K562 (cell line): ENCODE results near the gene SPANXC. TPM values are rescaled to one million over a fixed set of nuclear protein-coding genes. Genes with fewer than 3 reads are reported as not detected.

Experiments used
- ATAC-seq: fragments of 200-7000 bp; cut with Tn5 transposase; 3 replicates; pipeline ENCODE4 v1.9.1; 2020; ENCODE audit warnings: moderate library complexity
- BruUV-seq: library from RNA; stranded (reverse); fragments of 400-500 nt; replicated peaks from 2 replicates; lab custom pipeline; 2021; lab: Mats Ljungman, UMichigan
- CTCF ChIA-PET: fragments of 300-600 bp; formaldehyde crosslinking; extraction: SDS; loops from one replicate; lab custom pipeline; 2021; ENCODE audit warnings: low intra/inter-chr PET ratio; lab: Yijun Ruan, JAX
- POLR2A ChIA-PET: fragments of 300-600, 350-650 bp; sonication (Branson Sonifier 250); formaldehyde crosslinking; extraction: SDS; loops from one replicate; lab custom pipeline; 2021; ENCODE audit warnings: antibody characterized with exemption, inconsistent platforms; lab: Yijun Ruan, JAX
- DNase-seq, 4 experiments: peaks; one replicate each; pipeline versions ENCODE4 v3.0.0 to v3.0.0-alpha.2; 2011 to 2018; ENCODE audit warnings: low spot score in 3 of 4, mixed read lengths in 3 of 4; ENCODE audit errors: extremely low read depth in 1 of 4
- FAIRE-seq: peaks from 2 replicates; lab custom pipeline; 2011; peaks lifted over from hg19 to GRCh38; lab: Jason Lieb, UNC
- H2AFZ ChIP-seq: 2 replicates; pipeline ENCODE4 v1.6.0; 2011; ENCODE audit warnings: low read depth, low read length, control low read depth, inconsistent platforms
- H3K27ac ChIP-seq: fragments of 200-600 bp; 3 replicates; pipeline ENCODE4 v1.8.0; 2011; ENCODE audit warnings: low read depth, mild to moderate bottlenecking, control low read depth, inconsistent platforms, low read length, moderate library complexity, mixed read lengths; ENCODE audit errors: extremely low read depth
- H3K27me3 ChIP-seq, 2 experiments: fragments of 300-600 bp in 1 of 2; 2 replicates in 1 of 2; 3 replicates in 1 of 2; pipeline versions ENCODE4 v1.6.0 to v1.8.0; 2011; ENCODE audit warnings: inconsistent platforms in 2 of 2, low read length in 2 of 2, mild to moderate bottlenecking in 1 of 2, mixed read lengths in 1 of 2, moderate library complexity in 1 of 2; ENCODE audit not compliant: control insufficient read depth in 2 of 2, insufficient read depth in 2 of 2
- H3K36me3 ChIP-seq: fragments of 300-600 bp; 3 replicates; pipeline ENCODE4 v1.8.0; 2011; ENCODE audit warnings: mild to moderate bottlenecking, low read length, inconsistent platforms; ENCODE audit not compliant: control insufficient read depth, insufficient read depth
- H3K4me1 ChIP-seq, 2 experiments: fragments of 200-600 bp in 1 of 2; replicated peaks in 1 of 2; 2 replicates in 1 of 2; 3 replicates in 1 of 2; pipeline versions ENCODE4 v1.5.1 to v1.8.0; 2011; ENCODE audit warnings: inconsistent platforms in 2 of 2, low read length in 2 of 2, mild to moderate bottlenecking in 1 of 2, mixed read lengths in 1 of 2, moderate library complexity in 1 of 2; ENCODE audit not compliant: control insufficient read depth in 2 of 2, insufficient read depth in 2 of 2
- H3K4me2 ChIP-seq: 2 replicates; pipeline ENCODE4 v1.6.1; 2011; ENCODE audit warnings: low read length, control low read depth, inconsistent platforms, mixed read lengths; ENCODE audit not compliant: insufficient read depth
- H3K4me3 ChIP-seq: fragments of 200-600 bp; sonication (generic), shearing (Covaris generic); 2 replicates; pipeline ENCODE4 v1.5.1; 2016; ENCODE audit warnings: control low read depth, inconsistent platforms
- H3K79me2 ChIP-seq: fragments of 200-600 bp; 3 replicates; pipeline ENCODE4 v1.8.0; 2011; ENCODE audit warnings: low read length, inconsistent platforms; ENCODE audit not compliant: control insufficient read depth, insufficient read depth
- H3K9ac ChIP-seq, 2 experiments: 2 replicates each; pipeline versions ENCODE4 v1.6.0 to v1.6.1; 2011; ENCODE audit warnings: low read depth in 2 of 2, low read length in 2 of 2, control low read depth in 1 of 2, inconsistent platforms in 1 of 2, mild to moderate bottlenecking in 1 of 2, mixed read lengths in 1 of 2; ENCODE audit not compliant: insufficient read depth in 1 of 2
- H3K9me1 ChIP-seq: one replicate; pipeline ENCODE4 v1.6.0; 2011; ENCODE audit warnings: inconsistent platforms, mild to moderate bottlenecking, low read length, moderate library complexity; ENCODE audit not compliant: control insufficient read depth, insufficient read depth
- H3K9me3 ChIP-seq: replicated peaks from 2 replicates; pipeline ENCODE4 v1.5.1; 2011; ENCODE audit warnings: low read depth, low read length, inconsistent platforms; ENCODE audit not compliant: control insufficient read depth, insufficient read depth
- H4K20me1 ChIP-seq: replicated peaks from 2 replicates; pipeline ENCODE4 v1.6.1; 2011; ENCODE audit warnings: low read length, inconsistent platforms, mixed read lengths; ENCODE audit not compliant: control insufficient read depth, insufficient read depth
- CHD1 ChIP-seq: fragments of 200-600 bp; sonication (generic); IDR thresholded peaks from one replicate; pipeline ENCODE4 v1.6.1; 2012; ENCODE audit warnings: mild to moderate bottlenecking, moderate library complexity, low read length, inconsistent platforms
- ELF4 ChIP-seq: fragments of 450-650 bp; formaldehyde crosslinking; IDR thresholded peaks from 2 replicates; pipeline ENCODE4 v1.4.0; 2022; ENCODE audit warnings: missing genetic modification characterization
- HMGN3 ChIP-seq: IDR thresholded peaks from 2 replicates; pipeline ENCODE4 v1.6.1; 2011; ENCODE audit warnings: borderline replicate concordance, low read depth, mild to moderate bottlenecking, mixed read lengths, low read length; ENCODE audit not compliant: insufficient read length; ENCODE audit errors: extremely low read depth
- MCM7 ChIP-seq, 2 experiments: fragments of 450-650 bp; IDR thresholded peaks; 2 replicates each; pipeline ENCODE4 v1.6.1; 2016 to 2018
- NEUROD1 ChIP-seq: fragments of 150-350 bp; IDR thresholded peaks from 2 replicates; pipeline ENCODE4 v1.6.1; 2014; ENCODE audit warnings: borderline replicate concordance, low read length, low read depth; ENCODE audit not compliant: partially characterized antibody
- NFRKB ChIP-seq: fragments of 450-650 bp; IDR thresholded peaks from 2 replicates; pipeline ENCODE4 v1.6.1; 2016; ENCODE audit warnings: low read depth
- POLR2AphosphoS2 ChIP-seq: IDR thresholded peaks from 2 replicates; pipeline ENCODE4 v1.6.1; 2012; ENCODE audit warnings: low read length, improper control_type of control experiment
- TFAM ChIP-seq: fragments of 250-450 bp; sonication (Bioruptor Pico); conservative IDR thresholded peaks from 2 replicates; pipeline ENCODE4 v1.5.0; 2021; ENCODE audit warnings: mild to moderate bottlenecking, moderate library complexity
- ZNF175 ChIP-seq: fragments of 200-800 bp; sonication (Bioruptor generic); IDR thresholded peaks from 2 replicates; pipeline ENCODE4 v1.6.1; 2016; ENCODE audit warnings: low read depth, mild to moderate bottlenecking, missing genetic modification characterization, missing compliant biosample characterization
- WGBS: fragments of 100-300 bp; shearing (Covaris generic); methylation state at CpG from one replicate; pipeline ENCODE4 v1.1.6; 2016; ENCODE audit warnings: low coverage, mixed read lengths; ENCODE audit not compliant: insufficient coverage; ENCODE audit errors: missing lambda C conversion rate; 5-methylcytosine and 5-hydroxymethylcytosine counted together
- in situ Hi-C: fragments of 300-500 bp; cut with MboI; formaldehyde crosslinking; loops from 4 replicates; pipeline ENCODE4 v1.15.0; 2018; ENCODE audit warnings: inconsistent platforms, mixed read lengths
- intact Hi-C: fragments of 100-400 bp; cut with micrococcal nuclease; formaldehyde crosslinking; loops from 2 replicates; pipeline ENCODE4 v1.14.2; 2022
- polyA plus RNA-seq, 8 experiments: library from polyadenylated mRNA; depleted of rRNA in 4 of 8; stranded (reverse) in 5 of 8; unstranded in 3 of 8; fragments of >200 nt; fragmentation: Nextera tagmentation in 2 of 8; fragmentation: Illumina TruSeq in 1 of 8; extraction: Ambion mirVana in 2 of 8; extraction: Trizol in 1 of 8; gene quantifications; 2 replicates each; pipeline versions ENCODE4 v1.2.1 to v1.2.3, GENCODE V29; 2011 to 2014; ENCODE audit warnings: inconsistent platforms in 1 of 8, missing spikeins in 1 of 8
- total RNA-seq, 7 experiments: library from RNA; depleted of rRNA in 6 of 7; stranded (reverse); fragments of >200 nt in 6 of 7; fragmentation: Illumina TruSeq in 2 of 7; extraction: Trizol in 2 of 7; gene quantifications; 2 replicates each; pipeline versions ENCODE4 v1.2.1 to v1.2.3, GENCODE V29; 2011 to 2021; ENCODE audit warnings: low replicate concordance in 1 of 7

Gene SPANXC
- total and polyA plus RNA-seq, 9 of the 15 experiments (the other 6 are each of a cell fraction or from before 2014, with no cell fraction given) = not detected

- H3K27me3 ChIP-seq = no peaks in the 10 kb centered on the region
- POLR2A ChIA-PET = no interaction called here
- intact Hi-C loops = no loop called here
Measured at GRCh38 chrX:141220342-141221008, 21.8 kb downstream of the SPANXC start.

DNA sequence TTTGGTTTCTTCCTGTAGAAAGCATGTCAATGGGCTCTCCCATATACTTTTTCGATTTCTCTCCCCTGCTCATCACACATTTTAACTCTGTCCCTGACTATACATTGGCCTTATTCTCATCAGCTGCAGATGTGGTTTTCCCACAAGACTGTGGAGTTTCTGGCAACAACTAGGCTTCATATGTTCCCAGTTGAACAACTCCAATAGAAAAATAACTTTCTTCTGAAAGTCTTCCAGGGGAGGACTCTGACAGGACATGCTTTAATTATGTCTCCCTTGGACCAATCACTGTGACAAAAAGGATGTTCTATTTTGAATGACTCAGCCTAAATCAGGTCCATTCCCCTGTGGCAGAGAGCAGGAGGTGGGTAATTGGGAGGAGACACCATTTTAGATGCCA lies 28.1 kb downstream of the SPANXC start:
- DNase-seq (no peak), FAIRE-seq (no peak), ATAC-seq (no peak)
- 0% methylated on average over 1 of the region's 1 CpG for WGBS
- TF ChIP-seq CHD1 (no peak), ELF4 (no peak), NEUROD1 (no peak), MCM7 (IDR thresholded peaks at IDR 0.05) (no peak), TFAM (CRISPR knock-in tag) (no peak), HMGN3 (no peak), POLR2AphosphoS2 (no peak), ZNF175 (CRISPR knock-in tag) (no peak)
- no peaks in the 10 kb centered on the region for H3K36me3 ChIP-seq
- intact Hi-C loops (no loop called here), in situ Hi-C loops (no loop called here)
- H2AFZ ChIP-seq = no peak overlapping the region
- H3K79me2 ChIP-seq = no peaks in the 10 kb centered on the region
- no peaks in the 10 kb centered on the region for H3K27me3 ChIP-seq
- no peaks in the 10 kb centered on the region for H4K20me1 ChIP-seq
- H3K4me3 ChIP-seq = no peak overlapping the region
- H3K9ac ChIP-seq = no peak overlapping the region
- H3K4me2 ChIP-seq = no peak overlapping the region
- POLR2A ChIA-PET = no interaction called here
- H3K9me1 ChIP-seq = no peaks in the 10 kb centered on the region
- H3K27ac ChIP-seq = no peak overlapping the region
- CTCF ChIA-PET = no interaction called here
- BruUV-seq = no TSS peak
- no peaks in the 10 kb centered on the region for H3K9me3 ChIP-seq
- no peaks in the 10 kb centered on the region for H3K4me1 ChIP-seq

More at GRCh38 chrX:141220342-141221008, 21.8 kb downstream of the SPANXC start:
- in situ Hi-C loops = no loop called here
- Histone ChIP-seq H3K9me3 (no peaks in the 10 kb centered on the region), H3K4me3 (no peak overlapping the region), H3K9ac (no peak overlapping the region), H2AFZ (no peak overlapping the region), H3K79me2 (no peaks in the 10 kb centered on the region), H4K20me1 (no peaks in the 10 kb centered on the region), H3K4me1 (no peaks in the 10 kb centered on the region), H3K4me2 (no peak overlapping the region), H3K27ac (no peak overlapping the region), H3K36me3 (no peaks in the 10 kb centered on the region), H3K9me1 (no peaks in the 10 kb centered on the region)
- CTCF ChIA-PET = no interaction called here
- TF ChIP-seq NFRKB = no peak
- no TSS peak for BruUV-seq
- no peak for FAIRE-seq
- WGBS = 0% methylated on average over 2 of the region's 3 CpGs
- no peak for DNase-seq
- ATAC-seq = no peak
